ENCODE measurements around the gene RAB11FIP3. TPM values are rescaled to one million over a fixed set of nuclear protein-coding genes. Genes with fewer than 3 reads are reported as not detected.

RAB11FIP3 gene
- total and polyA plus RNA-seq, 9 of the 15 experiments (the other 6 are each of a cell fraction or from before 2014, with no cell fraction given) = 0.46 to 13.1 (median 4.3) TPM

DNA sequence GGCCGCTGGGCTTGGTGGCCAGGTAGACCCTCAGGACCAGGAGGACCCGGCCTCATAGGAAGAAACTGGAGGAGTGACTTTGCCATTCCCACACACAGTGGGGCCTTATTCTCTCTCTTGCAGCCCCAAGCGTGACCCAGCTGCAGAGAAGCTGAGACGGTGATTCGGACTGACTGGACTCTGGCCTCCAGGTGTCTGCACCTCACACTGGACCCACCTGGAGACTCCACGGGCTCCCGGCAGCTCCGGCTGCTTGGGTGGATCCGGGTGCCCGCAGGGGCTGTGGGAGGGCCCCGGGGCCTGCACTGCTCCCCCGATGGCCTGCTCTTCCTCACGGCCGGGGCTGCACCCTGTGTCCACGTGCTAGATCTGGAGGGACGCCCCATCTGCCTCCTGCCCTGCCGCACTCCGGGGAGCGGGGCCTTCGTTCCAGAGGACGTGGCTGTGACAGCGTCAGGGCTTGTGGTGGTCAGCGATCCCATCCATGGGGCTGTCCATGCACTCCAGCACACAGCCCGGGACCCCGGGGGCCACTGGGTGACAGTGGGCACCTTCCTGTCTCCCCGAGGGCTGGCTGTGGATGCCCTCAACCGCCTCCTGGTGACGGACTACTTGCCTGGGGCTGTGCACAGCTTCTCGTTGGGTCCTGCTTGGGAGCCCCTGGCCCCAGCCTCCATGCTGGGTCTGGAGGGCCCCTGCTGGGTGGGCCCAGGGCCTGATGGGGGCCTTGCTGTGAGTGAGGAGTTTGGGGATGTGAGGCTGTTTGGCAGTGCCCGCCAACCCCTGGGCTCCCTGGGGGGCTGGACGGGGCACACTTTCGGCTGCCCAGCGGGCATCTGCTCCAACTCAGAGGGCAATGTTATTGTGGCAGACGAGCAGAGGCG, 142.2 kb downstream of the RAB11FIP3 start (continued):
- TF ChIP-seq, protein P1, sequence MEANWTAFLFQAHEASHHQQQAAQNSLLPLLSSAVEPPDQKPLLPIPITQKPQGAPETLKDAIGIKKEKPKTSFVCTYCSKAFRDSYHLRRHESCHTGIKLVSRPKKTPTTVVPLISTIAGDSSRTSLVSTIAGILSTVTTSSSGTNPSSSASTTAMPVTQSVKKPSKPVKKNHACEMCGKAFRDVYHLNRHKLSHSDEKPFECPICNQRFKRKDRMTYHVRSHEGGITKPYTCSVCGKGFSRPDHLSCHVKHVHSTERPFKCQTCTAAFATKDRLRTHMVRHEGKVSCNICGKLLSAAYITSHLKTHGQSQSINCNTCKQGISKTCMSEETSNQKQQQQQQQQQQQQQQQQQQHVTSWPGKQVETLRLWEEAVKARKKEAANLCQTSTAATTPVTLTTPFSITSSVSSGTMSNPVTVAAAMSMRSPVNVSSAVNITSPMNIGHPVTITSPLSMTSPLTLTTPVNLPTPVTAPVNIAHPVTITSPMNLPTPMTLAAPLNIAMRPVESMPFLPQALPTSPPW (CRISPR knock-in tag; IDR thresholded peaks at IDR 0.05) = peak; percentile 7
- TF ChIP-seq ZNF282 (CRISPR knock-in tag; IDR thresholded peaks at IDR 0.05) (no peak), TOE1 (IDR thresholded peaks at IDR 0.05; ENCODE audit: borderline replicate concordance) (0 out of 2 replicates have a peak, but pooled peaks have one; percentile 11), TOE1 (CRISPR knock-in tag; IDR thresholded peaks at IDR 0.05; ENCODE audit: borderline replicate concordance, low read depth) (no peak), YBX1 (IDR thresholded peaks at IDR 0.05) (no peak), E2F3 (CRISPR knock-in tag; IDR thresholded peaks at IDR 0.05) (0 out of 2 replicates have a peak, but pooled peaks have one; percentile 13), NEUROD1 (IDR thresholded peaks at IDR 0.05; ENCODE audit: borderline replicate concordance, low read depth, low read length, partially characterized antibody) (no peak), DACH1 (IDR thresholded peaks at IDR 0.05; ENCODE audit: partially characterized antibody) (no peak), ZNF134 (CRISPR knock-in tag; conservative IDR thresholded peaks at IDR 0.05) (no peak)
- TF ChIP-seq, protein P2, sequence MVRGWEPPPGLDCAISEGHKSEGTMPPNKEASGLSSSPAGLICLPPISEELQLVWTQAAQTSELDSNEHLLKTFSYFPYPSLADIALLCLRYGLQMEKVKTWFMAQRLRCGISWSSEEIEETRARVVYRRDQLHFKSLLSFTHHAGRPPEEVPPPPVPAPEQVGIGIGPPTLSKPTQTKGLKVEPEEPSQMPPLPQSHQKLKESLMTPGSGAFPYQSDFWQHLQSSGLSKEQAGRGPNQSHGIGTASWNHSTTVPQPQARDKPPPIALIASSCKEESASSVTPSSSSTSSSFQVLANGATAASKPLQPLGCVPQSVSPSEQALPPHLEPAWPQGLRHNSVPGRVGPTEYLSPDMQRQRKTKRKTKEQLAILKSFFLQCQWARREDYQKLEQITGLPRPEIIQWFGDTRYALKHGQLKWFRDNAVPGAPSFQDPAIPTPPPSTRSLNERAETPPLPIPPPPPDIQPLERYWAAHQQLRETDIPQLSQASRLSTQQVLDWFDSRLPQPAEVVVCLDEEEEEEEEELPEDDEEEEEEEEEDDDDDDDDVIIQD (CRISPR knock-in tag; IDR thresholded peaks at IDR 0.05) = no peak
- TF ChIP-seq, protein P3, sequence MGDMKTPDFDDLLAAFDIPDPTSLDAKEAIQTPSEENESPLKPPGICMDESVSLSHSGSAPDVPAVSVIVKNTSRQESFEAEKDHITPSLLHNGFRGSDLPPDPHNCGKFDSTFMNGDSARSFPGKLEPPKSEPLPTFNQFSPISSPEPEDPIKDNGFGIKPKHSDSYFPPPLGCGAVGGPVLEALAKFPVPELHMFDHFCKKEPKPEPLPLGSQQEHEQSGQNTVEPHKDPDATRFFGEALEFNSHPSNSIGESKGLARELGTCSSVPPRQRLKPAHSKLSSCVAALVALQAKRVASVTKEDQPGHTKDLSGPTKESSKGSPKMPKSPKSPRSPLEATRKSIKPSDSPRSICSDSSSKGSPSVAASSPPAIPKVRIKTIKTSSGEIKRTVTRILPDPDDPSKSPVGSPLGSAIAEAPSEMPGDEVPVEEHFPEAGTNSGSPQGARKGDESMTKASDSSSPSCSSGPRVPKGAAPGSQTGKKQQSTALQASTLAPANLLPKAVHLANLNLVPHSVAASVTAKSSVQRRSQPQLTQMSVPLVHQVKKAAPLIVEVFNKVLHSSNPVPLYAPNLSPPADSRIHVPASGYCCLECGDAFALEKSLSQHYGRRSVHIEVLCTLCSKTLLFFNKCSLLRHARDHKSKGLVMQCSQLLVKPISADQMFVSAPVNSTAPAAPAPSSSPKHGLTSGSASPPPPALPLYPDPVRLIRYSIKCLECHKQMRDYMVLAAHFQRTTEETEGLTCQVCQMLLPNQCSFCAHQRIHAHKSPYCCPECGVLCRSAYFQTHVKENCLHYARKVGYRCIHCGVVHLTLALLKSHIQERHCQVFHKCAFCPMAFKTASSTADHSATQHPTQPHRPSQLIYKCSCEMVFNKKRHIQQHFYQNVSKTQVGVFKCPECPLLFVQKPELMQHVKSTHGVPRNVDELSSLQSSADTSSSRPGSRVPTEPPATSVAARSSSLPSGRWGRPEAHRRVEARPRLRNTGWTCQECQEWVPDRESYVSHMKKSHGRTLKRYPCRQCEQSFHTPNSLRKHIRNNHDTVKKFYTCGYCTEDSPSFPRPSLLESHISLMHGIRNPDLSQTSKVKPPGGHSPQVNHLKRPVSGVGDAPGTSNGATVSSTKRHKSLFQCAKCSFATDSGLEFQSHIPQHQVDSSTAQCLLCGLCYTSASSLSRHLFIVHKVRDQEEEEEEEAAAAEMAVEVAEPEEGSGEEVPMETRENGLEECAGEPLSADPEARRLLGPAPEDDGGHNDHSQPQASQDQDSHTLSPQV (IDR thresholded peaks at IDR 0.05) = peak; percentile 71
- TF ChIP-seq, protein P4, sequence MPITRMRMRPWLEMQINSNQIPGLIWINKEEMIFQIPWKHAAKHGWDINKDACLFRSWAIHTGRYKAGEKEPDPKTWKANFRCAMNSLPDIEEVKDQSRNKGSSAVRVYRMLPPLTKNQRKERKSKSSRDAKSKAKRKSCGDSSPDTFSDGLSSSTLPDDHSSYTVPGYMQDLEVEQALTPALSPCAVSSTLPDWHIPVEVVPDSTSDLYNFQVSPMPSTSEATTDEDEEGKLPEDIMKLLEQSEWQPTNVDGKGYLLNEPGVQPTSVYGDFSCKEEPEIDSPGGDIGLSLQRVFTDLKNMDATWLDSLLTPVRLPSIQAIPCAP (CRISPR knock-in tag; IDR thresholded peaks at IDR 0.05; ENCODE audit: borderline replicate concordance) = no peak
- TF ChIP-seq, protein P5, sequence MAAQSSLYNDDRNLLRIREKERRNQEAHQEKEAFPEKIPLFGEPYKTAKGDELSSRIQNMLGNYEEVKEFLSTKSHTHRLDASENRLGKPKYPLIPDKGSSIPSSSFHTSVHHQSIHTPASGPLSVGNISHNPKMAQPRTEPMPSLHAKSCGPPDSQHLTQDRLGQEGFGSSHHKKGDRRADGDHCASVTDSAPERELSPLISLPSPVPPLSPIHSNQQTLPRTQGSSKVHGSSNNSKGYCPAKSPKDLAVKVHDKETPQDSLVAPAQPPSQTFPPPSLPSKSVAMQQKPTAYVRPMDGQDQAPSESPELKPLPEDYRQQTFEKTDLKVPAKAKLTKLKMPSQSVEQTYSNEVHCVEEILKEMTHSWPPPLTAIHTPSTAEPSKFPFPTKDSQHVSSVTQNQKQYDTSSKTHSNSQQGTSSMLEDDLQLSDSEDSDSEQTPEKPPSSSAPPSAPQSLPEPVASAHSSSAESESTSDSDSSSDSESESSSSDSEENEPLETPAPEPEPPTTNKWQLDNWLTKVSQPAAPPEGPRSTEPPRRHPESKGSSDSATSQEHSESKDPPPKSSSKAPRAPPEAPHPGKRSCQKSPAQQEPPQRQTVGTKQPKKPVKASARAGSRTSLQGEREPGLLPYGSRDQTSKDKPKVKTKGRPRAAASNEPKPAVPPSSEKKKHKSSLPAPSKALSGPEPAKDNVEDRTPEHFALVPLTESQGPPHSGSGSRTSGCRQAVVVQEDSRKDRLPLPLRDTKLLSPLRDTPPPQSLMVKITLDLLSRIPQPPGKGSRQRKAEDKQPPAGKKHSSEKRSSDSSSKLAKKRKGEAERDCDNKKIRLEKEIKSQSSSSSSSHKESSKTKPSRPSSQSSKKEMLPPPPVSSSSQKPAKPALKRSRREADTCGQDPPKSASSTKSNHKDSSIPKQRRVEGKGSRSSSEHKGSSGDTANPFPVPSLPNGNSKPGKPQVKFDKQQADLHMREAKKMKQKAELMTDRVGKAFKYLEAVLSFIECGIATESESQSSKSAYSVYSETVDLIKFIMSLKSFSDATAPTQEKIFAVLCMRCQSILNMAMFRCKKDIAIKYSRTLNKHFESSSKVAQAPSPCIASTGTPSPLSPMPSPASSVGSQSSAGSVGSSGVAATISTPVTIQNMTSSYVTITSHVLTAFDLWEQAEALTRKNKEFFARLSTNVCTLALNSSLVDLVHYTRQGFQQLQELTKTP (IDR thresholded peaks at IDR 0.05; ENCODE audit: low read depth in 1 of 2, partially characterized antibody in 2 of 2) = no peak

Measured in K562 (cell line).